Endodermal cell (in vitro differentiated cells): ENCODE results near the gene TIMM13. TPM values are rescaled to one million over a fixed set of nuclear protein-coding genes. Genes with fewer than 3 reads are reported as not detected.

Experiments
- DNase-seq: peaks from one replicate; pipeline ENCODE4 v3.0.0-alpha.2; 2017
- H3K27ac ChIP-seq: 2 replicates; pipeline ENCODE4 v1.5.1; 2013; ENCODE audit warnings: mild to moderate bottlenecking, low read depth, low read length, moderate library complexity
- H3K27me3 ChIP-seq: 2 replicates; pipeline ENCODE4 v1.6.1; 2013; ENCODE audit warnings: mild to moderate bottlenecking, low read length, moderate library complexity; ENCODE audit not compliant: insufficient read depth, control insufficient read depth, poor library complexity, severe bottlenecking
- H3K36me3 ChIP-seq: 2 replicates; pipeline ENCODE4 v1.7.0; 2013; ENCODE audit warnings: mild to moderate bottlenecking, low read length, moderate library complexity; ENCODE audit not compliant: control insufficient read depth, insufficient read depth
- H3K4me1 ChIP-seq: one replicate; pipeline ENCODE4 v1.7.0; 2013; ENCODE audit warnings: low read length; ENCODE audit not compliant: control insufficient read depth, insufficient read depth
- H3K4me3 ChIP-seq: 2 replicates; pipeline ENCODE4 v1.5.1; 2013; ENCODE audit warnings: mild to moderate bottlenecking, low read length, moderate library complexity
- H3K9ac ChIP-seq: 2 replicates; pipeline ENCODE4 v1.6.1; 2013; ENCODE audit warnings: mild to moderate bottlenecking, low read length, moderate library complexity; ENCODE audit not compliant: poor library complexity, severe bottlenecking; ENCODE audit errors: extremely low read depth
- H3K9me3 ChIP-seq: 2 replicates; pipeline ENCODE4 v1.6.1; 2013; ENCODE audit warnings: mild to moderate bottlenecking, low read length, moderate library complexity; ENCODE audit not compliant: control insufficient read depth
- H3K27ac Mint-ChIP-seq: 2 replicates; pipeline ENCODE4 v1.8.0; 2020; ENCODE audit warnings: mixed read lengths
- H3K27me3 Mint-ChIP-seq: 2 replicates; pipeline ENCODE4 v1.8.0; 2021; ENCODE audit warnings: mild to moderate bottlenecking, mixed read lengths; ENCODE audit not compliant: insufficient read depth
- H3K36me3 Mint-ChIP-seq: 2 replicates; pipeline ENCODE4 v1.8.0; 2020; ENCODE audit warnings: low read depth, mixed read lengths
- H3K4me1 Mint-ChIP-seq: 2 replicates; pipeline ENCODE4 v1.8.0; 2020; ENCODE audit warnings: mixed read lengths
- H3K4me3 Mint-ChIP-seq: 2 replicates; pipeline ENCODE4 v1.8.0; 2020; ENCODE audit warnings: mild to moderate bottlenecking, moderate library complexity, mixed read lengths
- H3K9me3 Mint-ChIP-seq: 2 replicates; pipeline ENCODE4 v1.8.0; 2020; ENCODE audit warnings: mild to moderate bottlenecking, mixed read lengths
- WGBS, 2 experiments: methylation state at CpG; one replicate each; pipeline versions ENCODE4 v1.1.5 to v1.1.7; 2013; ENCODE audit warnings: missing lambda C conversion rate in 2 of 2, mixed read lengths in 1 of 2; ENCODE audit not compliant: insufficient coverage in 1 of 2, insufficient read length in 1 of 2; 5-methylcytosine and 5-hydroxymethylcytosine counted together
- total RNA-seq, 2 donors: library from RNA; stranded (reverse); fragmentation: NEBNext Ultra II Directional in 1 of 2; extraction: Animal tissue kit (Norgen Biotek cat#: 25700) in 1 of 2; gene quantifications; 2 replicates in 1 of 2; 3 replicates in 1 of 2; pipeline ENCODE4 v1.2.1, GENCODE V29; 2021
- TF ChIP-seq, protein P1 (sequence below): fragments of 200-600 bp; sonication (generic); conservative IDR thresholded peaks from 2 replicates; pipeline ENCODE4 v1.5.0; 2021; ENCODE audit warnings: antibody characterized with exemption, mild to moderate bottlenecking

The TIMM13 gene
- total RNA-seq, 2 donors from 2014 or later, result 149 to 175 TPM

DNA sequence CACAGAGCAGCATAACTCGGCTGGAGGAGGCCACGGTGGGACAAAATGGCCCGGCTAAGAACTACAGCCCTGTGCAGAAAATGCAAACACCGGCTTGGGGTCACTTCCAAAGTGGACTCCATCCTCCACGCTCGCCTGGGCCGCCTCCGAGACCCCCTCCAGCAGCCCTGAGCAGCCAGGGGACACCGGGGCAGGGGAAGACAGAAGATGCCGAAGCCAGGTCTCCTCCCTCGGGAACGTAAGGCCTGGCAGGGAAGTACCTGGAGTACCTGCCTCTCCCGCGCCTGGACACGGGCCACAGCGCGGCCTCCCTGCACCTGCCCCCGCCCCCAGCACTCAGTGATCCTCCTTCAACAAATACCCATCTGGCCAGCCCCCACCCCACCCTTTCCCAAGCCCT is 24.4 kb upstream of the TIMM13 start:
- H3K4me1 ChIP-seq, result no peaks in the 10 kb centered on the region
- no peak overlapping the region for H3K27ac Mint-ChIP-seq
- H3K4me3 Mint-ChIP-seq, result no peak overlapping the region
- H3K9me3 Mint-ChIP-seq, result no peaks in the 10 kb centered on the region
- H3K27me3 ChIP-seq, result no peaks in the 10 kb centered on the region
- H3K36me3 Mint-ChIP-seq, result peaks cover 12% of the 10 kb centered on the region
- DNase-seq, result no peak
- TF ChIP-seq, protein P1, sequence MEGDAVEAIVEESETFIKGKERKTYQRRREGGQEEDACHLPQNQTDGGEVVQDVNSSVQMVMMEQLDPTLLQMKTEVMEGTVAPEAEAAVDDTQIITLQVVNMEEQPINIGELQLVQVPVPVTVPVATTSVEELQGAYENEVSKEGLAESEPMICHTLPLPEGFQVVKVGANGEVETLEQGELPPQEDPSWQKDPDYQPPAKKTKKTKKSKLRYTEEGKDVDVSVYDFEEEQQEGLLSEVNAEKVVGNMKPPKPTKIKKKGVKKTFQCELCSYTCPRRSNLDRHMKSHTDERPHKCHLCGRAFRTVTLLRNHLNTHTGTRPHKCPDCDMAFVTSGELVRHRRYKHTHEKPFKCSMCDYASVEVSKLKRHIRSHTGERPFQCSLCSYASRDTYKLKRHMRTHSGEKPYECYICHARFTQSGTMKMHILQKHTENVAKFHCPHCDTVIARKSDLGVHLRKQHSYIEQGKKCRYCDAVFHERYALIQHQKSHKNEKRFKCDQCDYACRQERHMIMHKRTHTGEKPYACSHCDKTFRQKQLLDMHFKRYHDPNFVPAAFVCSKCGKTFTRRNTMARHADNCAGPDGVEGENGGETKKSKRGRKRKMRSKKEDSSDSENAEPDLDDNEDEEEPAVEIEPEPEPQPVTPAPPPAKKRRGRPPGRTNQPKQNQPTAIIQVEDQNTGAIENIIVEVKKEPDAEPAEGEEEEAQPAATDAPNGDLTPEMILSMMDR, result no peak
- H3K27me3 Mint-ChIP-seq, result no peaks in the 10 kb centered on the region
- H3K9ac ChIP-seq, result no peak overlapping the region
- H3K36me3 ChIP-seq, result peaks cover 22% of the 10 kb centered on the region
- no peak overlapping the region for H3K4me3 ChIP-seq
- 91 to 94% methylated on average over 9 to 18 of the region's 18 CpGs for WGBS, 2 experiments
- no peaks in the 10 kb centered on the region for H3K9me3 ChIP-seq
- H3K4me1 Mint-ChIP-seq, result peaks cover 8% of the 10 kb centered on the region
- H3K27ac ChIP-seq, result no peak overlapping the region

DNA sequence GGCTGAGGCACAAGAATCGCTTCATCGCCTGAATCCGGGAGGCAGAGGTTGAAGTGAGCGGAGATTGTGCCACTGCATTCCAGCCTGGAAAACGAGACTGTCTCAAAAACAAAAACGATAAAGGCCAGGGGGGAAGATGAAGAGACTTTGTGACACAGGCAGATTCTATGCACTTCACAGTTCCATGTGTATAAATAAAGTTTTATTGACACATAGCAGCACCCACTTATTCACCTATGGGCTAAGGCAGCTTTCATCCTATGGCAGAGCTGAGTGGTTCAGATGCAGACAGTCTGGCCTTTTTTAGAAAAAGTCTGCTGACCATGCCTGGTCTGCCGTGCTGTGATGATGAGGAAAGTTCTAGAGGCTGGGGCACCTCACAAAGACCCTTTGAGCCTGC is 23.8 kb upstream of the TIMM13 start:
- no peaks in the 10 kb centered on the region for H3K9me3 ChIP-seq
- H3K27ac ChIP-seq, result no peak overlapping the region
- H3K27ac Mint-ChIP-seq, result no peak overlapping the region
- H3K4me1 ChIP-seq, result no peaks in the 10 kb centered on the region
- peaks cover 10% of the 10 kb centered on the region for H3K4me1 Mint-ChIP-seq
- no peaks in the 10 kb centered on the region for H3K9me3 Mint-ChIP-seq
- TF ChIP-seq, protein P1, result no peak
- H3K9ac ChIP-seq, result no peak overlapping the region
- peaks cover 22% of the 10 kb centered on the region for H3K36me3 ChIP-seq
- no peak overlapping the region for H3K4me3 Mint-ChIP-seq
- peaks cover 12% of the 10 kb centered on the region for H3K36me3 Mint-ChIP-seq
- no peaks in the 10 kb centered on the region for H3K27me3 ChIP-seq
- WGBS, 2 experiments, result 97% methylated on average over 7 of the region's 7 CpGs
- no peak overlapping the region for H3K4me3 ChIP-seq
- no peak for DNase-seq
- H3K27me3 Mint-ChIP-seq, result no peaks in the 10 kb centered on the region

DNA sequence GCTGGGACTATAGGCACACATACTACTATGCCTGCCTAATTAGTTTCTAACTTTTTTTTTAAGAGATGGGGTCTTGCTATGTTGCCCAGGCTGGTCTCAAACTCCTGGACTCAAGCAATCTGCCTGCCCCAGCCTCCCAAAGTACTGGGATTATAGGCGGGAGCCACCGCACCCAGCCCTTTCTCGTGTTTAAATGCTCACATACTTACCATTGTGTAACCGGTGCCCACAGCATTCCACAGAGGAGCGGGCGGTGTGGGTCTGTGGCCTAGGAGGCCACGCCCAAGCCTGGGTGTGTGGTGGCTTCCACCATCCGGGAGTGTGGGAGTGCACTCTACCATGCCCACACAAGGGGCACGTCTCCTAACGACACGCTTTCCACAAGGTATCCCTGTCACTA is 21.6 kb upstream of the TIMM13 start:
- no peak overlapping the region for H3K27ac Mint-ChIP-seq
- no peaks in the 10 kb centered on the region for H3K27me3 Mint-ChIP-seq
- Histone ChIP-seq H3K9ac (no peak overlapping the region), H3K27ac (no peak overlapping the region), H3K4me1 (no peaks in the 10 kb centered on the region), H3K27me3 (no peaks in the 10 kb centered on the region), H3K36me3 (peaks cover 26% of the 10 kb centered on the region), H3K4me3 (no peak overlapping the region), H3K9me3 (no peaks in the 10 kb centered on the region)
- 94 to 95% methylated on average over 11 of the region's 11 CpGs for WGBS, 2 experiments
- H3K4me1 Mint-ChIP-seq, result peaks cover 2% of the 10 kb centered on the region
- TF ChIP-seq, protein P1, result no peak
- no peak overlapping the region for H3K4me3 Mint-ChIP-seq
- DNase-seq, result no peak
- H3K36me3 Mint-ChIP-seq, result peaks cover 15% of the 10 kb centered on the region
- H3K9me3 Mint-ChIP-seq, result no peaks in the 10 kb centered on the region
